GM23338 (cell line): Measurements from ENCODE around the gene KRT3. TPM values are rescaled to one million over a fixed set of nuclear protein-coding genes. Genes with fewer than 3 reads are reported as not detected.

Experiments
- ATAC-seq: fragments of 200-7000 bp; cut with Tn5 transposase; 3 replicates; pipeline ENCODE4 v1.9.1; 2020
- DNase-seq: peaks from one replicate; pipeline ENCODE4 v3.0.0-alpha.2; 2015; ENCODE audit warnings: low spot score
- H2AFZ ChIP-seq: fragments of 200-600 bp; sonication (generic); 2 replicates; pipeline ENCODE4 v1.8.0; 2016; ENCODE audit warnings: antibody characterized with exemption, mild to moderate bottlenecking, moderate library complexity
- H3F3A ChIP-seq: fragments of 200-600 bp; sonication (generic); replicated peaks from 2 replicates; pipeline ENCODE4 v1.8.0; 2017; ENCODE audit warnings: antibody characterized with exemption, mixed run types, low read depth
- H3K27ac ChIP-seq: fragments of 200-600 bp; sonication (generic); 2 replicates; pipeline ENCODE4 v1.6.1; 2016; ENCODE audit warnings: low read depth
- H3K27me3 ChIP-seq: fragments of 200-600 bp; sonication (generic); 2 replicates; pipeline ENCODE4 v1.8.0; 2016; ENCODE audit warnings: mild to moderate bottlenecking, mixed run types, moderate library complexity; ENCODE audit not compliant: insufficient read depth
- H3K36me3 ChIP-seq: fragments of 200-600 bp; sonication (generic); 2 replicates; pipeline ENCODE4 v1.8.0; 2016; ENCODE audit warnings: mild to moderate bottlenecking; ENCODE audit not compliant: insufficient read depth
- H3K4me1 ChIP-seq: fragments of 200-600 bp; sonication (generic); 2 replicates; pipeline ENCODE4 v1.8.0; 2016; ENCODE audit warnings: mild to moderate bottlenecking, moderate library complexity; ENCODE audit not compliant: insufficient read depth
- H3K4me2 ChIP-seq: fragments of 200-600 bp; sonication (generic); 2 replicates; pipeline ENCODE4 v1.7.1; 2017; ENCODE audit warnings: mixed run types
- H3K4me3 ChIP-seq: fragments of 200-600 bp; sonication (generic); 2 replicates; pipeline ENCODE4 v1.6.1; 2016; ENCODE audit warnings: mixed run types
- H3K79me2 ChIP-seq: fragments of 200-600 bp; sonication (generic); replicated peaks from 2 replicates; pipeline ENCODE4 v1.8.0; 2017; ENCODE audit warnings: mild to moderate bottlenecking; ENCODE audit not compliant: insufficient read depth
- H3K9me2 ChIP-seq: fragments of 200-600 bp; sonication (generic); 2 replicates; pipeline ENCODE4 v1.8.0; 2017; ENCODE audit not compliant: insufficient read depth
- H4K20me1 ChIP-seq: fragments of 200-600 bp; sonication (generic); replicated peaks from 2 replicates; pipeline ENCODE4 v1.8.0; 2017; ENCODE audit warnings: mild to moderate bottlenecking; ENCODE audit not compliant: insufficient read depth
- H3K27ac Mint-ChIP-seq: 2 replicates; pipeline ENCODE4 v1.8.0; 2020; ENCODE audit warnings: inconsistent platforms, mild to moderate bottlenecking, moderate library complexity, mixed read lengths
- H3K27me3 Mint-ChIP-seq: 3 replicates; pipeline ENCODE4 v1.8.0; 2022; ENCODE audit warnings: low read depth, mild to moderate bottlenecking, moderate library complexity, mixed read lengths, inconsistent platforms; ENCODE audit not compliant: insufficient read depth, poor library complexity
- H3K36me3 Mint-ChIP-seq: 3 replicates; pipeline ENCODE4 v1.8.0; 2021; ENCODE audit warnings: low read depth, mild to moderate bottlenecking, inconsistent platforms, moderate library complexity, mixed read lengths
- H3K4me1 Mint-ChIP-seq: 3 replicates; pipeline ENCODE4 v1.8.0; 2020; ENCODE audit warnings: mild to moderate bottlenecking, inconsistent platforms, mixed read lengths
- H3K4me3 Mint-ChIP-seq: 3 replicates; pipeline ENCODE4 v1.8.0; 2021; ENCODE audit warnings: moderate library complexity, mild to moderate bottlenecking, inconsistent platforms, mixed read lengths
- H3K9me3 Mint-ChIP-seq: 3 replicates; pipeline ENCODE4 v1.8.0; 2020; ENCODE audit warnings: moderate library complexity, mild to moderate bottlenecking, inconsistent platforms, mixed read lengths
- CREB1 ChIP-seq: fragments of 250-450 bp; sonication (Bioruptor Pico); IDR thresholded peaks from 2 replicates; pipeline ENCODE4 v1.5.0; 2020; ENCODE audit warnings: low read depth, mild to moderate bottlenecking, moderate library complexity
- ETS1 ChIP-seq: IDR thresholded peaks from 2 replicates; pipeline ENCODE4 v1.6.1; 2016; ENCODE audit warnings: antibody characterized with exemption
- EZH2 ChIP-seq: fragments of 200-600 bp; sonication (generic); IDR thresholded peaks from one replicate; pipeline ENCODE4 v1.8.0; 2017; ENCODE audit warnings: antibody characterized with exemption, mild to moderate bottlenecking, low read depth; ENCODE audit not compliant: unreplicated experiment
- EZH2phosphoT487 ChIP-seq: fragments of 200-600 bp; sonication (generic); IDR thresholded peaks from one replicate; pipeline ENCODE4 v1.8.1; 2018; ENCODE audit warnings: antibody characterized with exemption; ENCODE audit not compliant: unreplicated experiment
- JUNB ChIP-seq: IDR thresholded peaks from one replicate; pipeline ENCODE4 v1.6.1; 2016; ENCODE audit warnings: antibody characterized with exemption; ENCODE audit not compliant: unreplicated experiment
- REST ChIP-seq: IDR thresholded peaks from one replicate; pipeline ENCODE4 v1.6.1; 2018; ENCODE audit warnings: antibody characterized with exemption; ENCODE audit not compliant: unreplicated experiment
- STAT1 ChIP-seq: IDR thresholded peaks from one replicate; pipeline ENCODE4 v1.6.1; 2016; ENCODE audit warnings: antibody characterized with exemption; ENCODE audit not compliant: unreplicated experiment
- ZNF331 ChIP-seq: fragments of 250-450 bp; sonication (Bioruptor Pico); IDR thresholded peaks from 2 replicates; pipeline ENCODE4 v1.5.0; 2020; ENCODE audit warnings: low read depth, mild to moderate bottlenecking, moderate library complexity
- ZNF462 ChIP-seq: fragments of 250-450 bp; sonication (Bioruptor Pico); IDR thresholded peaks from 2 replicates; pipeline ENCODE4 v1.5.0; 2020; ENCODE audit warnings: mild to moderate bottlenecking, moderate library complexity
- polyA plus RNA-seq: library from polyadenylated mRNA; unstranded; fragments of >200 nt; fragmentation: Nextera tagmentation; extraction: Ambion mirVana; gene quantifications from 2 replicates; pipeline ENCODE4 v1.2.1, GENCODE V29; 2016
- total RNA-seq: library from RNA; depleted of rRNA; stranded (reverse); fragments of >200 nt; shearing (Covaris generic); gene quantifications from 2 replicates; pipeline ENCODE4 v1.2.3, GENCODE V29; 2014

The KRT3 gene
- total and polyA plus RNA-seq, 2 experiments from 2014 or later: not detected

GRCh38 chr12:52777566-52777965 lies 18.4 kb downstream of the KRT3 start (continued):
- TF ChIP-seq ZNF462 (CRISPR knock-in tag) (no peak), EZH2phosphoT487 (no peak)

GRCh38 chr12:52776913-52777395 lies 19.0 kb downstream of the KRT3 start, which contains the start of gene KRT76:
Gene KRT76, minus strand, starts transcription at chr12:52777345. Its CDS starts 54 bp downstream, at chr12:52777291.
- Histone ChIP-seq H3K27me3 (no peaks in the 10 kb centered on the region), H3K79me2 (no peaks in the 10 kb centered on the region), H3K4me2 (no peak within 1 kb of the TSS), H3K4me3 (no peak within 1 kb of the TSS), H4K20me1 (no peaks in the 10 kb centered on the region), H3K9me2 (no peaks in the 10 kb centered on the region), H3K27ac (no peak within 1 kb of the TSS), H2AFZ (no peak within 1 kb of the TSS), H3K36me3 (no peaks in the 10 kb centered on the region), H3F3A (no peaks in the 10 kb centered on the region), H3K4me1 (no peaks in the 10 kb centered on the region)
- Mint-ChIP-seq H3K27me3 (peaks cover 2% of the 10 kb centered on the region), H3K4me3 (no peak within 1 kb of the TSS), H3K27ac (no peak within 1 kb of the TSS), H3K4me1 (no peaks in the 10 kb centered on the region; the same call in 2 of the 3 replicates), H3K36me3 (no peaks in the 10 kb centered on the region), H3K9me3 (no peaks in the 10 kb centered on the region)
- DNase-seq: no peak
- no peak for ATAC-seq
- TF ChIP-seq EZH2phosphoT487 (no peak), JUNB (no peak), ETS1 (no peak), EZH2 (no peak), CREB1 (CRISPR knock-in tag) (no peak), ZNF331 (CRISPR knock-in tag) (no peak), STAT1 (no peak), REST (no peak)
